ENCODE data around the gene PNLIP. TPM values are rescaled to one million over a fixed set of nuclear protein-coding genes. Genes with fewer than 3 reads are reported as not detected.

The PNLIP gene
- total RNA-seq, 1 experiment from 2014 or later = 1.5 TPM

- no peak overlapping the region for H3K4me3 ChIP-seq (ENCODE audit: low read depth in 2 of 2, low read length in 2 of 2)
- intact Hi-C loops (cut with micrococcal nuclease; ENCODE audit: unreplicated experiment) = no loop called here
- H3K27me3 ChIP-seq (ENCODE audit: control insufficient read depth, insufficient read depth, low read length) = 0 out of 2 replicates have a peak, but pooled peaks cover 5% of the 10 kb centered on the region
- POLR2A ChIA-PET = no interaction called here
- H3K36me3 ChIP-seq (ENCODE audit: control insufficient read depth, insufficient read depth, low read length) = no peaks in the 10 kb centered on the region
- BruUV-seq (replicated peaks) = no TSS peak
- in situ Hi-C loops (cut with HindIII; ENCODE audit: low pct_unique_long_range_greater_than_20kb, low sequenced_read_pairs) = no loop called here
- H3K9me3 ChIP-seq (ENCODE audit: control insufficient read depth, insufficient read depth, low read depth, low read length) = no peaks in the 10 kb centered on the region
- H3K4me1 ChIP-seq (ENCODE audit: control insufficient read depth, insufficient read depth, low read length) = no peaks in the 10 kb centered on the region
- TF ChIP-seq, protein P1, sequence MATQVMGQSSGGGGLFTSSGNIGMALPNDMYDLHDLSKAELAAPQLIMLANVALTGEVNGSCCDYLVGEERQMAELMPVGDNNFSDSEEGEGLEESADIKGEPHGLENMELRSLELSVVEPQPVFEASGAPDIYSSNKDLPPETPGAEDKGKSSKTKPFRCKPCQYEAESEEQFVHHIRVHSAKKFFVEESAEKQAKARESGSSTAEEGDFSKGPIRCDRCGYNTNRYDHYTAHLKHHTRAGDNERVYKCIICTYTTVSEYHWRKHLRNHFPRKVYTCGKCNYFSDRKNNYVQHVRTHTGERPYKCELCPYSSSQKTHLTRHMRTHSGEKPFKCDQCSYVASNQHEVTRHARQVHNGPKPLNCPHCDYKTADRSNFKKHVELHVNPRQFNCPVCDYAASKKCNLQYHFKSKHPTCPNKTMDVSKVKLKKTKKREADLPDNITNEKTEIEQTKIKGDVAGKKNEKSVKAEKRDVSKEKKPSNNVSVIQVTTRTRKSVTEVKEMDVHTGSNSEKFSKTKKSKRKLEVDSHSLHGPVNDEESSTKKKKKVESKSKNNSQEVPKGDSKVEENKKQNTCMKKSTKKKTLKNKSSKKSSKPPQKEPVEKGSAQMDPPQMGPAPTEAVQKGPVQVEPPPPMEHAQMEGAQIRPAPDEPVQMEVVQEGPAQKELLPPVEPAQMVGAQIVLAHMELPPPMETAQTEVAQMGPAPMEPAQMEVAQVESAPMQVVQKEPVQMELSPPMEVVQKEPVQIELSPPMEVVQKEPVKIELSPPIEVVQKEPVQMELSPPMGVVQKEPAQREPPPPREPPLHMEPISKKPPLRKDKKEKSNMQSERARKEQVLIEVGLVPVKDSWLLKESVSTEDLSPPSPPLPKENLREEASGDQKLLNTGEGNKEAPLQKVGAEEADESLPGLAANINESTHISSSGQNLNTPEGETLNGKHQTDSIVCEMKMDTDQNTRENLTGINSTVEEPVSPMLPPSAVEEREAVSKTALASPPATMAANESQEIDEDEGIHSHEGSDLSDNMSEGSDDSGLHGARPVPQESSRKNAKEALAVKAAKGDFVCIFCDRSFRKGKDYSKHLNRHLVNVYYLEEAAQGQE (IDR thresholded peaks at IDR 0.05; ENCODE audit: insufficient read depth in 1 of 2, low read depth in 2 of 2, low read length in 1 of 2) = no peak
- TF ChIP-seq POLR2AphosphoS5 (IDR thresholded peaks at IDR 0.05; ENCODE audit: low read depth, low read length) (no peak), SIN3A (IDR thresholded peaks at IDR 0.05; ENCODE audit: borderline replicate concordance, insufficient read depth, low read depth, low read length) (no peak), TCF7L2 (IDR thresholded peaks at IDR 0.05; ENCODE audit: low read depth, low read length) (no peak)
- TF ChIP-seq, protein P2, sequence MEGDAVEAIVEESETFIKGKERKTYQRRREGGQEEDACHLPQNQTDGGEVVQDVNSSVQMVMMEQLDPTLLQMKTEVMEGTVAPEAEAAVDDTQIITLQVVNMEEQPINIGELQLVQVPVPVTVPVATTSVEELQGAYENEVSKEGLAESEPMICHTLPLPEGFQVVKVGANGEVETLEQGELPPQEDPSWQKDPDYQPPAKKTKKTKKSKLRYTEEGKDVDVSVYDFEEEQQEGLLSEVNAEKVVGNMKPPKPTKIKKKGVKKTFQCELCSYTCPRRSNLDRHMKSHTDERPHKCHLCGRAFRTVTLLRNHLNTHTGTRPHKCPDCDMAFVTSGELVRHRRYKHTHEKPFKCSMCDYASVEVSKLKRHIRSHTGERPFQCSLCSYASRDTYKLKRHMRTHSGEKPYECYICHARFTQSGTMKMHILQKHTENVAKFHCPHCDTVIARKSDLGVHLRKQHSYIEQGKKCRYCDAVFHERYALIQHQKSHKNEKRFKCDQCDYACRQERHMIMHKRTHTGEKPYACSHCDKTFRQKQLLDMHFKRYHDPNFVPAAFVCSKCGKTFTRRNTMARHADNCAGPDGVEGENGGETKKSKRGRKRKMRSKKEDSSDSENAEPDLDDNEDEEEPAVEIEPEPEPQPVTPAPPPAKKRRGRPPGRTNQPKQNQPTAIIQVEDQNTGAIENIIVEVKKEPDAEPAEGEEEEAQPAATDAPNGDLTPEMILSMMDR (IDR thresholded peaks at IDR 0.05) = no peak
- DNase-seq (ENCODE audit: low read depth, low spot score) = no peak
- CTCF ChIA-PET = no interaction called here
- no peak for ATAC-seq
- no peak overlapping the region for H3K27ac ChIP-seq (ENCODE audit: low read length)
These were observed 29.1 kb downstream of the PNLIP start for GRCh38 chr10:116574797-116575196.

DNA sequence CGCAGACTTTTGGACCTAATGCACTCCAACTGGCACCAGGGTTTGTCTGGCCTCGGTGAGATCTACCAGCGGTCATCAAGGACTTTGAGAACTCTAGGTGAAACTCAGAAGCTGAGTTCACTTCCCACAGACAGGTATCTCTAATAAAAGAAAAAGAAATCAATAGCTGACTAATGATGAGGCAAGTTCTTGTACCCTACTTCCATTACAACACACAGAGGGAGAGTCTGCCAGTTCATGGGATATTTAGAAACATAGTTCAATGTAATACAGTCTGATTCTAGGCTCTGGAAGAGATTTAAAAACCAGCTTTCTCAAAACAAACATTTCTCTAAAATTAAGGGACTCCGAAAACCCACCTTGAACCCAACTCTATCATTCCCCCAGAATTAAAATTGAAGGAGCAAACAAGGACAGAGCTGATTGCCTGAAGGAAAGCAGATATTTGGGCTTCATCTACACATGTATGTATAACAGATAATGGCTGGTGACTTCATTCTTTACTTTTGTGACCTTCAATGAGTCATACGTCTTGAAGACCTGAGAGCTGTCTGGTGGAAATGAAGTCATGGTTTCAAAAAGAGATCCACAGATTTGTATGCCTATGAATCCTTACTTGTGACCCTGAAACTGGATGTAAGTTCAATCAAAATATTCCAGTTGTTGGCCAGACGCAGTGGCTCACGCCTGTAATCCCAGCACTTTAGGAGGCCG lies 42.3 kb downstream of the PNLIP start:
- TF ChIP-seq, protein P2 (IDR thresholded peaks at IDR 0.05) = no peak
- no peak for TF ChIP-seq POLR2AphosphoS5 (IDR thresholded peaks at IDR 0.05; ENCODE audit: low read depth, low read length)
- TF ChIP-seq, protein P1 (IDR thresholded peaks at IDR 0.05; ENCODE audit: insufficient read depth in 1 of 2, low read depth in 2 of 2, low read length in 1 of 2) = no peak
- no peak for TF ChIP-seq TCF7L2 (IDR thresholded peaks at IDR 0.05; ENCODE audit: low read depth, low read length)
- TF ChIP-seq SIN3A (IDR thresholded peaks at IDR 0.05; ENCODE audit: borderline replicate concordance, insufficient read depth, low read depth, low read length) = no peak
- ChIA-PET CTCF (interaction anchor here (0.6 kb wide), 1 partner anchor 168 kb away, joined by 7 read pairs; no protein-coding TSS in a partner anchor), POLR2A (no interaction called here)
- DNase-seq (ENCODE audit: low read depth, low spot score) (no peak), ATAC-seq (no peak)
- Histone ChIP-seq H3K27ac (ENCODE audit: low read length) (no peak overlapping the region), H3K36me3 (ENCODE audit: control insufficient read depth, insufficient read depth, low read length) (no peaks in the 10 kb centered on the region), H3K4me3 (ENCODE audit: low read depth in 2 of 2, low read length in 2 of 2) (no peak overlapping the region), H3K4me1 (ENCODE audit: control insufficient read depth, insufficient read depth, low read length) (no peaks in the 10 kb centered on the region), H3K9me3 (ENCODE audit: control insufficient read depth, insufficient read depth, low read depth, low read length) (no peaks in the 10 kb centered on the region), H3K27me3 (ENCODE audit: control insufficient read depth, insufficient read depth, low read length) (no peaks in the 10 kb centered on the region)
- in situ Hi-C loops (cut with HindIII; ENCODE audit: low pct_unique_long_range_greater_than_20kb, low sequenced_read_pairs) (no loop called here), intact Hi-C loops (cut with micrococcal nuclease; ENCODE audit: unreplicated experiment) (no loop called here)
- no TSS peak for BruUV-seq (replicated peaks)
